ENCODE measurements around the gene CCDC152.

DNA sequence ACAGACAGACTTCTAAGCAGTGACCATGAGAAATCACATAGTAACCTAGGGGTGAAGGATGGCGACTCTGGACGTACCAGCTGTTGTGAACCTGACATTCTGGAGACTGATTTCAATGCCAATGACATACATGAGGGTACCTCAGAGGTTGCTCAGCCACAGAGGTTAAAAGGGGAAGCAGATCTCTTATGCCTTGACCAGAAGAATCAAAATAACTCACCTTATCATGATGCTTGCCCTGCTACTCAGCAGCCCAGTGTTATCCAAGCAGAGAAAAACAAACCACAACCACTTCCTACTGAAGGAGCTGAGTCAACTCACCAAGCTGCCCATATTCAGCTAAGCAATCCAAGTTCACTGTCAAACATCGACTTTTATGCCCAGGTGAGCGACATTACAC is 38.0 kb upstream of the CCDC152 start:
- TF ChIP-seq, protein P1, sequence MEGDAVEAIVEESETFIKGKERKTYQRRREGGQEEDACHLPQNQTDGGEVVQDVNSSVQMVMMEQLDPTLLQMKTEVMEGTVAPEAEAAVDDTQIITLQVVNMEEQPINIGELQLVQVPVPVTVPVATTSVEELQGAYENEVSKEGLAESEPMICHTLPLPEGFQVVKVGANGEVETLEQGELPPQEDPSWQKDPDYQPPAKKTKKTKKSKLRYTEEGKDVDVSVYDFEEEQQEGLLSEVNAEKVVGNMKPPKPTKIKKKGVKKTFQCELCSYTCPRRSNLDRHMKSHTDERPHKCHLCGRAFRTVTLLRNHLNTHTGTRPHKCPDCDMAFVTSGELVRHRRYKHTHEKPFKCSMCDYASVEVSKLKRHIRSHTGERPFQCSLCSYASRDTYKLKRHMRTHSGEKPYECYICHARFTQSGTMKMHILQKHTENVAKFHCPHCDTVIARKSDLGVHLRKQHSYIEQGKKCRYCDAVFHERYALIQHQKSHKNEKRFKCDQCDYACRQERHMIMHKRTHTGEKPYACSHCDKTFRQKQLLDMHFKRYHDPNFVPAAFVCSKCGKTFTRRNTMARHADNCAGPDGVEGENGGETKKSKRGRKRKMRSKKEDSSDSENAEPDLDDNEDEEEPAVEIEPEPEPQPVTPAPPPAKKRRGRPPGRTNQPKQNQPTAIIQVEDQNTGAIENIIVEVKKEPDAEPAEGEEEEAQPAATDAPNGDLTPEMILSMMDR (conservative IDR thresholded peaks at IDR 0.05; ENCODE audit: low read length) = no peak
- TF ChIP-seq EZH2phosphoT487 (IDR thresholded peaks at IDR 0.05; ENCODE audit: borderline replicate concordance) = no peak
